ENCODE data around the gene LRRC28.

The LRRC28 gene

GRCh38 chr15:99341786-99342185 is 90.5 kb downstream of the LRRC28 start:
- DNase-seq (ENCODE audit: low spot score), result no peak

DNA sequence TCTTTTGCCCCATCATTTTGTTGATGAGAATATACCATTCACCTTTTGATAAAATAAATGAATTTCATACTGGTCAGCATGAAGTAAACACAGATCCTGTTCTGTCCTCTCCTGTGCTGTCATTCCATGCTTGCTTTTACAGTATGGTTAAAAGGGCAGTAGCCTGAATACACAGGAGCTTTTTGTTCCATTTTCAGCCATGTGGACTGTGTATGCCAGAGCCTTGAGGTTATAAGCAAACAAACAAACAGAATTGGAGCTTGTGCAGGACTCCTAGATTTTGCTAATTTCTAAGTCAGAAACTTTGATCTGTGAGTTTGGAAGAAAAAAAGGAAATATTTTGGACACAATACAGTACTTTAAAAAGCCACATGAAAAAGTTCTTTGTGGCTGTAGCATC is 91.9 kb downstream of the LRRC28 start:
- no peak for DNase-seq (ENCODE audit: low spot score)

- no peak for DNase-seq (ENCODE audit: low spot score)
Measured at GRCh38 chr15:99343881-99344551, 92.7 kb downstream of the LRRC28 start.

DNA sequence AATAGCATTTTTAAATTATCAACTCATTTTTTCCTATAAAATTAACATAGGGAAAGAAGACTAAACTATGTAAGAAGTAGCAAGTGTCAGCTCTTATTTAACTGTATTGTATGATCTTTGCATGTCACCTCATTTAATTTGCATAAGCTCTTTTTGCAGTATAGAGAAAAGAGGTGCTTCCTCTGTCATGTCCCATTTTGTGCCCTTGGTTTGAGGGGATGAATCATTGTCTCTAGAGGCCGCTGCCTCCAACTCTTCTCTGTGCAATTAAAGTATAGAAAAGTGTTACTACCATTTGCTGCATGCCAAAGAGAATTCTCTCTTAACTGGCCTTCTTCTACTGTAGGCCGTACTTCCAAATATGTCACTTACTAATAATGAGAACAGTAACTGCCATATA is 93.4 kb downstream of the LRRC28 start:
- no peak for DNase-seq (ENCODE audit: low spot score)

- no peak for DNase-seq (ENCODE audit: low spot score)
Measured at GRCh38 chr15:99345242-99345641, 94.0 kb downstream of the LRRC28 start.

DNA sequence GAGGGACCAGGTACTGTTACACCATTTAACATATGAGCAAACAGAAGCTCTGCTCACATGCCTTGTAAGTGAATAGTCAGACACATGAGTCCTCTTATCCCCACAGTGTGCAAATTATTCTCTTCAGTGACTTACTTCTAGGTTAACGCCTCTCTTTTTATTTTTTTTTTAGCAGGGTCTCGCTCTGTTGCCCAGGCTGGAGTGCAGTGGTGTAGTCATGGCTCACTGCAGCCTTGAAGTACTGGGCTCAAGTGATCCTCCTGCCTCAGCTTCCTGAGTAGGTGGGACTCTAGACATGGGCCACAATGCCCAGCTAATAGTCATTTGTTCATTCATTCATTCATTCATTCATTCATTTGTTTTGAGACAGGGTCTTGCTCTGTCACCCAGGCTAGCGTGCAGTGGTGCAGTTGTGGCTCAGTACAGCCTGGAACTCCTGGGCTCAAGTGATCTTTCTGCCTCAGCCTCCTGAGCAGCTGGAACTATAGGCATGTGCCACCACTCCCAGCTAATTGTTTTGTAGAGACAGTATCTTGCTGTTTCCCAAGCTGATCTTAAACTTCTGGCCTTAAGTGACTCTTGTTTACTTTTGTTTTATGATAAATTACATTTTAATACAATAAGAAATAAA is 94.7 kb downstream of the LRRC28 start:
- no peak for DNase-seq (ENCODE audit: low spot score)

GRCh38 chr15:99347574-99347973 is 96.3 kb downstream of the LRRC28 start:
- DNase-seq (ENCODE audit: low spot score), result no peak

GRCh38 chr15:99348412-99348811 is 97.1 kb downstream of the LRRC28 start:
- DNase-seq (ENCODE audit: low spot score), result no peak

DNA sequence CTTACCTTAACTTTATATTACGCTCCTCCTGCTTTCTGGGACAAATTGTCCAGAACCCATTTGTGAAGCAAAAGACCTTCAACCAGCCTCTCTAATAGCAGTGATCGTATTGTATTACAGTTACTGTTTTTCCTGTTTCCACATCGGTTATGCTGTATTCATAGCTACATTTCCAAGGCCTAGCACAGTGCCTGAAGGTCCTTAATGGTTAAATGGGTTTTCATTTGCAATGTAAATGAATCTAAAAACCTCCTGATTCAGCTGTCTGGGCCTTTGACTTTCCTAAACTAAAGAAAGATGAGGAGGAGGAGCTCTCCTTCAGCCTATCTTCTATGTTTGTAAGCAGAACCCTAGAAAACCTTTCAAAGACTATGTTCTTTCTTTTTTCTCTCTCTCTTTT is 99.1 kb downstream of the LRRC28 start:
- DNase-seq (ENCODE audit: low spot score), result no peak

DNA sequence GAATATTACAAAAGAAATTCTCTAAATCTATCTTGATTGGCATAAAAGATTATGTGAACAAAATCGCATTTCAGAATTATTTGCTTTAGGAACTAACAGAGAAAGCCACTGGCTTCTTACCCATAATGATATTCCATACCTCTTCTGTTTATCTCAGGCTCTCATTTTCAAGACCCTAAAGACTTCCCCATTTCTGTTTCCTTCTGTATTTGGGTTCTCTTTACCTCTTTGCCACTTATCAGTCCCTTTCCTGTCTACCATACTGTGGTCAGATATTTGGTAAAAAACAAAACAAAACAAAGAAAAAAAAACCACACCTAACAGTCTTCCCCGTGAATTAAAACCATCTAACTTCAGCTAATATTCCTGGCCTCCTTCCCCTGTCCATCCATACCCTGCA is 108.5 kb downstream of the LRRC28 start:
- DNase-seq (ENCODE audit: low spot score), result no peak

DNA sequence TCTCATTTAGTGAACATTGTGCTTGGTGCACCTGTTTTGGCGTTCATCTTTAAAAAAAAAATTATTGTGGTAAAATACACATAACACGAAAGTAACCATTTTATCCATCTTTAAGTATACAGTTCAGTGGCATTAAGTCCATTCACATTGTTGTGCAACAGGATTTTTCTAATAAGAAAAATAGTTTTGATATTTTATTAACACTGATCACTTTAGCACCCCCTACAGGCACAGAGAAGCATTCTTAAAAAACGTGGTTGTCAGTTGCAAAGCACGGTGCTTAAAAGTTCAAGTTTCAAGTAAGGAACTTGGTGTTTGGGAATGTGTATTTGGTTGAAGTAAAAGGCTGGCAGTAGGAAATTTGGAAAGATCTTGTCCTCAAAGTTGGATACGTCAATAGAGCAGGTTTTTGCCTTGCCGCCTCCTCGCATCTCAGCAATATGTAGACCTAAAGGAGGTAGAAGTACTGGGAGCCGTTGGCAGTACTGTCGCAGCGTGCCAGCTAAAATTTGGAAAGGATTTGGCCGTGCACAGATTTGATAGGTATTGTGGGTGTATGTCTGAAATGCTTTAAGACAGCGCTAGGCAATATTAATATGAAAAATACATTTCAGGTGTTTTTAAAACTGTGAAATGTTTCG is 110.4 kb downstream of the LRRC28 start:
- no peak for DNase-seq (ENCODE audit: low spot score)

DNA sequence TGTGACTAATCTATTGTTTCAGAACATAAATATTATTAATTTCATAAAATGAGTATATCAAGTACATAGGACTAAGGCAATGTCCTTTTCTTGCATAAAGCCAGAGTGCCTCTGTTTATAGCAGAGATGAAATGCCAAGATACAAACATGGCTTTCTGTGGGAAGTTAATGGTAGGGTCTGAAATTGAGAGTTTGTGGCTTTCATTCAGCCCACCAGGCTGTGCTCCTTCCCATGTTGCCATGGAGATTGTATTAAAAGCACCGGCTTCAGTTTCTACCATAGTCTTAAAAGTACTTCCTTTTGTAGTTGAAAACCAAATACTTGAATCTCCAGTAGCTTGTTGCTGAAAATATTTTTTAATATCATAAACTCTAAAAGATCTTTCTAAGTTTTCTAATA is 114.0 kb downstream of the LRRC28 start:
- no peak for DNase-seq (ENCODE audit: low spot score)

DNA sequence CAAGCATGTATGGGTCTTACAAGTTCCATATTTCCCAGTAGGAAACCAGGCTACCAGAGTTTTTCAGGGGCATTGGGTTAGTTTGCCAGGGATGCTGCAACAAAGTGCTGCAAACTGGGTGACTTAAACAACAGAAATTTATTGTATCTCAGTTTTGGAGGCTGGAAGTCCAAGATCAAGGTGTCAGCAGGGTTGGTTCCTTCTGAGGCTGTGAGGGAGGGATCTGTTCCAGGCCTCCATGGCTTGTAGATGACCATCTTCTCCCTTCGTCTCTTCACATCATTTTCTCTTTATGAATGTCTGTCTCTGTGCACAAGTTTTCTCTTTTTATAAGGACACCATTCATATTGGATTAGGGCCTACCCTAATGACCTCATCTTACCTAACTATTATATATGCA is 114.7 kb downstream of the LRRC28 start:
- DNase-seq (ENCODE audit: low spot score), result no peak

DNA sequence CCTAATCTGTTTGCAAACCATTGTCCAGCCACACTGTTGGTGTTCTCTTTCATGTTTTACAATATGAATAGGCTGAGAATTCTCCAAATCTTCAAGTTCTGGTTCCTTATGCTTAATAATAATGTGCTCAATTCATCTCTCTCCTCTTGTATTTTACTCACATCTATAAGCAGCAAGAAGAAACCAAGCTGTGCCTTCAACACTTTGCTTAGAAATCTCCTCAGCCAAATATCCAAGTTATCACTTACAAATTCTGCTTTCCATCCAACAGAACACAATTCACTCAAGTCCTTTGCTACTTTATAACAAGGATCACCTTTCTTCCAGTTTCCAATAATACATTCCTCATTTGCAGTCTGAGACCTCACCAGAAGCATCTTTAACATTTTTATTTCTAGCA is 117.5 kb downstream of the LRRC28 start:
- no peak for DNase-seq (ENCODE audit: low spot score)

DNA sequence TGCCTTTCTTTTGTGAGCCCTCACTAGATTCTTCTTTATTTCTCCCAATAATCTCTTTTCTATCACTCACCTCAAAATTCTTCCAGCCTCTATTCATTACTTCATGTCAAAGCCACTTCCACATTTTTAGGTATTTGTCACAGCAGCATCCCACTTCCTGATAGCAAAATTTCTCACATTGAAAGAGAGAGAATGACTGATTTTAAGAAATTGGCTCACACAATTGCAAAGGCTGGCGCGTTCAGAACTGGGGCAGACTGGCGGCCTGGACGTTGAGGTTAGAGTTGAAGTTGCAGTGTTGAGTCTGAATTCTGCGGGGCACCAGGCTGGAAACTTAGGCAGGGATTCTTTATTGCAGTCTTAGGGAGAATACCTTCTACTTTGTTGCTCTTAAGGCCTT is 117.9 kb downstream of the LRRC28 start:
- no peak for DNase-seq (ENCODE audit: low spot score)

GRCh38 chr15:99371180-99372103 is 120.2 kb downstream of the LRRC28 start:
- no peak for DNase-seq (ENCODE audit: low spot score)

DNA sequence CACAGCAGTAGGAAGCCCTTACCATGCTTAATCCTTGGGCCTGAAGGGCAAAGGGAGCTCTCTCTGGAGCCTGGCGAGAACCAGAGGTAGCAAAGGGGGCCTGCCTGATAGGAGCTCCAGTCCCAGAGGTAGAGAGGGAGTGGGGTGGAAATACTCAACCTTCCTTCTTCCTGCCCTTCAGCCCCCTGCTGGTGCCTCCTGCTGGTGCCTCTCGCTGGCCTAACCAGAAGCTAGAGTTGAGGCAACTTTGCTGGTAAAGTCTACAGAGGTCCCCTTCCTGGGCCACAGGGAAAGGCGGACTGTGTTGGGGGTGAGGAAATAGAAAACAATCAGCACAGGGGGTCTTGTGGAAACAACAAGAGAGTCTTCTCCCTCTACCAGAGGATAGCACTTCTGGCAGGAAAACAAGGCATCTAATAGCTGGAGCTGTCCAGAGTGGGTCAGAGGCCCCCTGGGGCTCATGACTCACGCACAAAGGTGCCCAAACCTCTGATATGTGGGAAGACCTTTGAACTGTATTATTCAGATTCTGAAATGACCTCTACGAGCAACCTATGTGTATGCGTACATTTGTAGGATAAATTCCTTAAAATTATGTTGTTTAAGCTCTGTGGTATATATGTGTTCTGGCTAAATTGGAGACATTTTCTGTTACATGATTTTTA is 133.9 kb downstream of the LRRC28 start:
- no peak for DNase-seq (ENCODE audit: low spot score)

DNA sequence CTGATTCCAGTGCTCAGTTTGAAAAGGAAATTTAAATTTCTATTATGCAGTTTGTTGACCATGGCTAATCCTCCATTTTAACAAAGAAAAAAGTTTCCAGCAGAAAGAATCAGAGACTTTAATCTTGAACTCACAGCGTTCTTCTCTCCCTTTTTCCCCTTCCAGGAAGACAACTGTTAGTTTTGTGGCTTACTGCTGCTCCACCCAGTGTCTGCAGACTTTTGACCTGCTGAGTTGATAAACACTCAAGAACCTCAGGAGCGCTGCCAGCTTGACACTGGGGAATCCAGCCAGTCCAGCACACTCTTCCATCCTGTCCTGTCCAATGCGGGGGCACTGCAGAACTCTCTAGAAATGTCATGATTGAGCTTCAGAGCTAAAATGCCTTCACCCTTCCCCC is 134.6 kb downstream of the LRRC28 start:
- no peak for DNase-seq (ENCODE audit: low spot score)

DNA sequence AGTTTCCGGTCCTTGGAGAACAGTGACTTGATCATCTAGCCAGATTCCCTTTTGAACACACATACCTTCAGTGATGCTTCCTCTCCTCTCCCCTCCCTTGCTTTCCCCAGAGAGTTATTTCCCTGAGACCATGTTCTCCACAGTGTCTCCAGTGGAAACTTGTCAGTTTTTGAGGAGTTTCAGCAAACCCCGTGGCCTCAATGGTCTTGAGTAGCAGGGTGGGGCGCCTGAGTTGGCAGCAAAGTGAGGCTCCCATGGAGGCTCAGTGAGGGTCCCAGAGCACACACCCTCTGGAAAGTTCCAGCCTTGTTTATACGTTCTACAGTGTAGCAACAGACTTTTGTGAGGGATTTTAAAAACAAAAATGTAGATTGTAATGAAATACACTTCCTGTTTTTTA is 135.1 kb downstream of the LRRC28 start:
- no peak for DNase-seq (ENCODE audit: low spot score)

- DNase-seq (ENCODE audit: low spot score), result no peak
Measured at GRCh38 chr15:99387421-99388168, 136.3 kb downstream of the LRRC28 start.

DNA sequence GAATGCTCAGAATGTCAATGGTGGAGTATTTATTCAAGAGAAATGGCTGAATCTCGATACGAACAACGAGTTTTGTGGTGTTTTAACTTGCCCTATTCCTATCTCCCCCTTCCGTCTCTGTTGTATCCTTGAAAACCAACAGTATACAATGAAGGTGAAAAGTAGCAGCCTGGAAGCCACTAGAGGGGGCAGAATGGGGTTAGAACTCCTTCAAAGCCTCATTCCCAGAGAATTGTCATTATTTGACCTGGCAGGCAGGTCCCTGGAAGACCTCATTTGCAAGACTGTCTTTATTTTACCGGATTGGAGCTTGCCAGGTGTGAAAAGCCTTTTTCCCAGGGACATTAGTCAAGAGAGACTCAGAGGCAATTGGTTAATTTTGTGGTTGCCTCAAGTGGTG is 139.4 kb downstream of the LRRC28 start:
- no peak for DNase-seq (ENCODE audit: low spot score)

Measured in SK-N-DZ (cell line).